CD4-positive, alpha-beta memory T cell (primary cell): Measurements from ENCODE around the gene TNFAIP8L3. TPM values are rescaled to one million over a fixed set of nuclear protein-coding genes. Genes with fewer than 3 reads are reported as not detected.

Experiments used
- CTCF ChIA-PET: fragments of 350-600 bp; sonication (Branson Sonifier 250); formaldehyde crosslinking; loops from one replicate; lab custom pipeline; 2021; ENCODE audit warnings: inconsistent platforms; ENCODE audit not compliant: partially characterized antibody; lab: Charles Lee
- POLR2A ChIA-PET: fragments of 350-600 bp; sonication (Branson Sonifier 250); formaldehyde crosslinking; loops from one replicate; lab custom pipeline; 2021; ENCODE audit not compliant: partially characterized antibody; lab: Charles Lee
- DNase-seq, 5 donors: peaks; one replicate each; pipeline versions ENCODE4 v3.0.0 to v3.0.0-alpha.2; 2020 to 2022; ENCODE audit warnings: mixed read lengths in 1 of 5
- H3K27ac ChIP-seq: one replicate; pipeline ENCODE4 v1.7.0; 2013; ENCODE audit warnings: low read depth, low read length
- H3K27me3 ChIP-seq: 2 replicates; pipeline ENCODE4 v1.7.0; 2013; ENCODE audit warnings: mild to moderate bottlenecking, low read length, moderate library complexity; ENCODE audit not compliant: insufficient read depth
- H3K36me3 ChIP-seq: 2 replicates; pipeline ENCODE4 v1.7.0; 2013; ENCODE audit warnings: mild to moderate bottlenecking, low read length, moderate library complexity; ENCODE audit not compliant: insufficient read depth
- H3K4me1 ChIP-seq: 2 replicates; pipeline ENCODE4 v1.7.0; 2013; ENCODE audit warnings: mild to moderate bottlenecking, low read length, moderate library complexity; ENCODE audit not compliant: insufficient read depth
- H3K4me3 ChIP-seq, 2 donors: one replicate each; pipeline ENCODE4 v1.7.0; 2013; ENCODE audit warnings: low read length in 2 of 2, mild to moderate bottlenecking in 1 of 2
- H3K9me3 ChIP-seq, 2 donors: one replicate each; pipeline ENCODE4 v1.7.0; 2013; ENCODE audit warnings: low read length in 2 of 2, control low read depth in 1 of 2; ENCODE audit not compliant: control insufficient read depth in 1 of 2
- H3K27ac Mint-ChIP-seq, 7 donors: one replicate each; pipeline ENCODE4 v1.8.0; 2020 to 2021; ENCODE audit warnings: mixed read lengths in 7 of 7, mild to moderate bottlenecking in 6 of 7, inconsistent platforms in 3 of 7, moderate library complexity in 3 of 7
- H3K27me3 Mint-ChIP-seq, 2 donors: one replicate each; pipeline ENCODE4 v1.8.0; 2020 to 2021; ENCODE audit warnings: mixed read lengths in 2 of 2
- H3K36me3 Mint-ChIP-seq, 2 donors: one replicate each; pipeline ENCODE4 v1.8.0; 2020 to 2021; ENCODE audit warnings: mixed read lengths in 2 of 2, inconsistent platforms in 1 of 2, mild to moderate bottlenecking in 1 of 2
- H3K4me1 Mint-ChIP-seq, 4 donors: one replicate each; pipeline ENCODE4 v1.8.0; 2020 to 2021; ENCODE audit warnings: mixed read lengths in 4 of 4, mild to moderate bottlenecking in 1 of 4
- H3K4me3 Mint-ChIP-seq, 8 donors: one replicate each; pipeline ENCODE4 v1.8.0; 2020 to 2021; ENCODE audit warnings: mixed read lengths in 8 of 8, mild to moderate bottlenecking in 7 of 8, moderate library complexity in 6 of 8, inconsistent platforms in 3 of 8
- H3K9me3 Mint-ChIP-seq, 8 donors: one replicate each; pipeline ENCODE4 v1.8.0; 2020 to 2021; ENCODE audit warnings: mixed read lengths in 8 of 8, mild to moderate bottlenecking in 5 of 8, inconsistent platforms in 3 of 8, moderate library complexity in 1 of 8
- intact Hi-C: fragments of 100-400 bp; cut with micrococcal nuclease; formaldehyde crosslinking; loops from one replicate; pipeline ENCODE4 v1.15.1; 2023
- polyA plus RNA-seq, 2 donors: library from polyadenylated mRNA; unstranded; fragments of 300-500 nt; fragmentation: Illumina TruSeq; gene quantifications; one replicate each; pipeline ENCODE4 v1.2.3, GENCODE V29; 2021
- total RNA-seq, 2 experiments: library from RNA; stranded (reverse); gene quantifications; one replicate each; pipeline ENCODE4 v1.2.3, GENCODE V29; 2021

Gene TNFAIP8L3
- total and polyA plus RNA-seq, 4 experiments from 2014 or later = not detected

- H3K4me1 ChIP-seq = peaks cover 5% of the 10 kb centered on the region
- H3K36me3 ChIP-seq = no peaks in the 10 kb centered on the region
- CTCF ChIA-PET = no interaction called here
- H3K36me3 Mint-ChIP-seq = no peaks in the 10 kb centered on the region
- H3K27ac ChIP-seq = no peak overlapping the region
- H3K9me3 ChIP-seq = no peaks in the 10 kb centered on the region
- H3K27ac Mint-ChIP-seq = no peak overlapping the region
- peaks cover 8 to 12% of the 10 kb centered on the region in 2 donors for H3K27me3 Mint-ChIP-seq
- H3K4me3 ChIP-seq = no peak overlapping the region
- H3K27me3 ChIP-seq = no peaks in the 10 kb centered on the region
- DNase-seq = no peak
- POLR2A ChIA-PET = no interaction called here
- no peak overlapping the region for H3K4me3 Mint-ChIP-seq
- intact Hi-C loops = no loop called here
- peaks cover 0 to 2% (median 0%) of the 10 kb centered on the region in 8 donors for H3K9me3 Mint-ChIP-seq
- H3K4me1 Mint-ChIP-seq = peaks cover 3 to 11% (median 5%) of the 10 kb centered on the region in 4 donors
Observed at GRCh38 chr15:51075364-51075763, 19.3 kb downstream of the TNFAIP8L3 start.

GRCh38 chr15:51074926-51075325 lies 19.8 kb downstream of the TNFAIP8L3 start:
- CTCF ChIA-PET = no interaction called here
- H3K27me3 Mint-ChIP-seq = peaks cover 8 to 12% of the 10 kb centered on the region in 2 donors
- no peaks in the 10 kb centered on the region for H3K27me3 ChIP-seq
- H3K27ac Mint-ChIP-seq = no peak overlapping the region
- H3K4me3 Mint-ChIP-seq = peak overlapping the region in 1 of 8 donors; percentile 12
- H3K36me3 Mint-ChIP-seq = no peaks in the 10 kb centered on the region
- no peak overlapping the region for H3K27ac ChIP-seq
- H3K9me3 Mint-ChIP-seq = peaks cover 0 to 2% (median 0%) of the 10 kb centered on the region in 8 donors
- no peaks in the 10 kb centered on the region for H3K9me3 ChIP-seq
- H3K4me1 ChIP-seq = peaks cover 5% of the 10 kb centered on the region
- no peak for DNase-seq
- H3K36me3 ChIP-seq = no peaks in the 10 kb centered on the region
- no peak overlapping the region for H3K4me3 ChIP-seq
- H3K4me1 Mint-ChIP-seq = peaks cover 3 to 11% (median 5%) of the 10 kb centered on the region in 4 donors
- intact Hi-C loops = no loop called here
- POLR2A ChIA-PET = no interaction called here

DNA sequence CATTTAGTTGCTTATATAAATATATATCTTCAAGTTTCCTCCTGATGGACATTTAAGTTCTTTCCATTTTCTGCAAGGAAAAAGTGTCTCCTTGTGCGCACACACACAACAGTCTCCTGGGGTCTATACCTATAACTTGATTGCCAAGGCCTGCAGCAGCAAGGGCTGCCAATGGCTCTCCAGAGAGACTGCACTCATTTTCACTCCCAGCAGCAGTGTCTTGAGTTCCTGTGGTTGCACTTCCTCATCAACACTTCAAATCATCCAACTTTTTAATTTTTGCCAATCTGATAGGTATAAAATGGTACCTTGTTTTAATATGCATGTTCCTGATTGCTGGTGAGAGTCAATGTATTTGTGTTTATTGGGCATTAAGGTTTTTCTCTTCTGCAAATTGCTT lies 23.1 kb downstream of the TNFAIP8L3 start:
- no peak for DNase-seq
- intact Hi-C loops = no loop called here
- POLR2A ChIA-PET = no interaction called here
- Mint-ChIP-seq H3K4me3 (no peak overlapping the region), H3K4me1 (peaks cover 0 to 5% (median under 1%) of the 10 kb centered on the region in 4 donors), H3K27ac (no peak overlapping the region), H3K9me3 (no peaks in the 10 kb centered on the region), H3K36me3 (no peaks in the 10 kb centered on the region), H3K27me3 (peaks cover 4 to 10% of the 10 kb centered on the region in 2 donors)
- CTCF ChIA-PET = no interaction called here
- Histone ChIP-seq H3K27me3 (no peaks in the 10 kb centered on the region), H3K4me1 (peaks cover 2% of the 10 kb centered on the region), H3K36me3 (no peaks in the 10 kb centered on the region), H3K27ac (no peak overlapping the region), H3K9me3 (no peaks in the 10 kb centered on the region), H3K4me3 (no peak overlapping the region)

DNA sequence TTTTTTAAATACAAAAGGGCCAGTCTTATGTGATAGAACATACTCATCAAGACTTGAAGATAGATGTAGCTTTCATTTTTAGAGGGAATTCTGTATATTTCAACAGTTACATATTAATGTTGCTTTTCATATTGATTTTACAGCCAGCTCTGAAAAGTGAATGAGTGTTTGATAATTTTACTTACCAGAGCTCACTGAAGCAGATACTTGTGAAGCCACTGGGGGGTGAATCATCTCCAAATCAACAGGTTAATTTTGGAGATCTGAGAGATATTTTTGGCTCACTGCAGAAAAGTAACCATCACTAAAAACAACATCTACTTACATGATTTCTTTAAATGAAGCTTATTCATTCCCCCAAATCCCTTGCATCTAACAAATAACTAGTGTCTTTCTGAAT lies 24.7 kb downstream of the TNFAIP8L3 start:
- no peaks in the 10 kb centered on the region for H3K9me3 Mint-ChIP-seq
- Histone ChIP-seq H3K27ac (no peak overlapping the region), H3K4me3 (no peak overlapping the region), H3K27me3 (no peaks in the 10 kb centered on the region), H3K36me3 (no peaks in the 10 kb centered on the region), H3K4me1 (no peaks in the 10 kb centered on the region), H3K9me3 (no peaks in the 10 kb centered on the region)
- peaks cover 5 to 7% of the 10 kb centered on the region in 2 donors for H3K27me3 Mint-ChIP-seq
- H3K4me3 Mint-ChIP-seq = no peak overlapping the region
- ChIA-PET CTCF (interaction anchor here (0.7 kb wide), 1 partner anchor 92 kb away, joined by 3 read pairs; no protein-coding TSS in a partner anchor), POLR2A (no interaction called here)
- intact Hi-C loops = no loop called here
- DNase-seq = no peak
- no peaks in the 10 kb centered on the region for H3K36me3 Mint-ChIP-seq
- peaks cover 0 to 5% (median under 1%) of the 10 kb centered on the region in 4 donors for H3K4me1 Mint-ChIP-seq
- no peak overlapping the region for H3K27ac Mint-ChIP-seq

DNA sequence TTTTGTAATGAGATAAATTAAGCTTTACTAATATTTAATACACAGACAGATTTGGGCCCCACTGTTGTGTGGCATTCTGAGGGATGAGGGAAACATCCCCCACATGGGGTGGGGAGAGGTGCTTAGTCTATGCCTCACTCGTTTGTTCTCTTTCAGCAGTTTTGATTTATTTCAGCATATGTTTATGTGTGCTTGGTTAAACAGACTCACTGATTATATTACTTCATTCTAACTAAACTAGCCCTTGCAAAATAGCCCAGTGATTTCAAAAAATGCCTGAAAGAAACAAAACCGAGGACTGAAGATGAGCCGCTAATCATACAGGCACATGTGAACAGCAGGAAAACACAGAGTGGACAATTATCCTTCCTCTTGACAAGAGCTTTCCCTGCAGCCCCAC lies 27.2 kb downstream of the TNFAIP8L3 start:
- Histone ChIP-seq H3K27ac (no peak overlapping the region), H3K4me1 (no peaks in the 10 kb centered on the region), H3K9me3 (no peaks in the 10 kb centered on the region), H3K36me3 (no peaks in the 10 kb centered on the region), H3K27me3 (no peaks in the 10 kb centered on the region), H3K4me3 (no peak overlapping the region)
- POLR2A ChIA-PET = no interaction called here
- no peak for DNase-seq
- no peaks in the 10 kb centered on the region for H3K36me3 Mint-ChIP-seq
- peaks cover 5 to 14% of the 10 kb centered on the region in 2 donors for H3K27me3 Mint-ChIP-seq
- CTCF ChIA-PET = interaction anchor here (1.0 to 1.1 kb wide), 2 partner anchors 12 to 1850 kb away, joined by 3 read pairs; no protein-coding TSS in a partner anchor
- H3K4me1 Mint-ChIP-seq = peaks cover 0 to 5% (median under 1%) of the 10 kb centered on the region in 4 donors
- no peak overlapping the region for H3K27ac Mint-ChIP-seq
- no peak overlapping the region for H3K4me3 Mint-ChIP-seq
- no peaks in the 10 kb centered on the region for H3K9me3 Mint-ChIP-seq
- intact Hi-C loops = no loop called here

GRCh38 chr15:51065781-51066180 lies 28.9 kb downstream of the TNFAIP8L3 start:
- CTCF ChIA-PET = interaction anchor here (0.6 to 1.2 kb wide), 2 partner anchors 11 to 99 kb away, joined by 3 to 4 read pairs; no protein-coding TSS in a partner anchor
- Mint-ChIP-seq H3K36me3 (no peaks in the 10 kb centered on the region), H3K4me3 (no peak overlapping the region), H3K9me3 (no peaks in the 10 kb centered on the region), H3K27me3 (peaks cover 5 to 14% of the 10 kb centered on the region in 2 donors), H3K4me1 (no peaks in the 10 kb centered on the region), H3K27ac (no peak overlapping the region)
- no peak overlapping the region for H3K4me3 ChIP-seq
- no peaks in the 10 kb centered on the region for H3K27me3 ChIP-seq
- POLR2A ChIA-PET = no interaction called here
- intact Hi-C loops = no loop called here
- no peaks in the 10 kb centered on the region for H3K9me3 ChIP-seq
- DNase-seq = no peak
- H3K4me1 ChIP-seq = no peaks in the 10 kb centered on the region
- no peak overlapping the region for H3K27ac ChIP-seq
- H3K36me3 ChIP-seq = no peaks in the 10 kb centered on the region

DNA sequence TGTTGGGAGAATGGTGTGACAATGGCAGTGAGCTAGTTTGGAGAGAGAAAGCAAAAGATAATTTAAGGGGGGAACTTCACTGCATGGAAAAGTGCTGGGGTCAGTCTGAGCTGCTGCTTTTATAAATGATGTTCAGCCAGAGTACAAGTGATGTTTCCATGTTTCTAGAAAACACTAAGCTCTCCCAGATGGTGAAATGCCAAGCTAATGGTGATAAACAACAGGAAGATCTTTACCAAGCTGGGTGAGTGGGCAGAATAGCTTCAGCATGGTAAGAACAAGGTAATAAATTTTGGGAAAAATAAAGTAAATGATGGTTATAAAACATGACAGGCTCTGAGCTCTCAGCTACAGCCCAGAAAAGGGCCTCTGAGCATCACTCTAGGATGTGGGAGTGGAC lies 29.4 kb downstream of the TNFAIP8L3 start:
- H3K27ac ChIP-seq = no peak overlapping the region
- H3K36me3 Mint-ChIP-seq = no peaks in the 10 kb centered on the region
- H3K4me1 ChIP-seq = no peaks in the 10 kb centered on the region
- no peak for DNase-seq
- no peak overlapping the region for H3K27ac Mint-ChIP-seq
- ChIA-PET POLR2A (no interaction called here), CTCF (interaction anchor here (0.6 to 1.2 kb wide), 2 partner anchors 10 to 100 kb away, joined by 3 to 4 read pairs; no protein-coding TSS in a partner anchor)
- H3K36me3 ChIP-seq = no peaks in the 10 kb centered on the region
- no peaks in the 10 kb centered on the region for H3K4me1 Mint-ChIP-seq
- intact Hi-C loops = no loop called here
- H3K9me3 ChIP-seq = no peaks in the 10 kb centered on the region
- H3K4me3 ChIP-seq = no peak overlapping the region
- H3K27me3 ChIP-seq = no peaks in the 10 kb centered on the region
- H3K4me3 Mint-ChIP-seq = no peak overlapping the region
- no peaks in the 10 kb centered on the region for H3K9me3 Mint-ChIP-seq
- H3K27me3 Mint-ChIP-seq = peaks cover 5 to 16% of the 10 kb centered on the region in 2 donors
